CD4-positive, alpha-beta T cell treated with Interleukin-21 for 1 hour (primary cell): ENCODE results near the gene SIRT6.
"Not testable (repeated sequence)": the region's sequence is repeated elsewhere in the genome, so short reads cannot be mapped to it uniquely, and the experiment has no call there.

Source experiments
- DNase-seq: peaks from one replicate; pipeline ENCODE4 v3.0.0-alpha.2; 2020

SIRT6 gene

GRCh38 chr19:4198467-4199126 lies 16.2 kb upstream of the SIRT6 start:
- DNase-seq = no peak

- DNase-seq = no peak
Measured at GRCh38 chr19:4197625-4198466, 15.5 kb upstream of the SIRT6 start.

GRCh38 chr19:4197228-4197624 lies 14.9 kb upstream of the SIRT6 start:
- DNase-seq = no peak

GRCh38 chr19:4196587-4197148 lies 14.3 kb upstream of the SIRT6 start:
- DNase-seq = no peak

- DNase-seq = no peak
Measured at GRCh38 chr19:4196009-4196408, 13.6 kb upstream of the SIRT6 start.

- DNase-seq = no peak
Measured at GRCh38 chr19:4194353-4194752, 12.0 kb upstream of the SIRT6 start.

GRCh38 chr19:4192537-4192936 lies 10.2 kb upstream of the SIRT6 start:
- not testable (repeated sequence) for DNase-seq

- DNase-seq = no peak
Measured at GRCh38 chr19:4189641-4190040, 7.3 kb upstream of the SIRT6 start.

GRCh38 chr19:4187313-4188122 lies 5.2 kb upstream of the SIRT6 start:
- DNase-seq = no peak

GRCh38 chr19:4186087-4186993 lies 4.0 kb upstream of the SIRT6 start:
- DNase-seq = peak; percentile 78

- DNase-seq = no peak
Measured at GRCh38 chr19:4185413-4186086, 3.2 kb upstream of the SIRT6 start.

- DNase-seq = no peak
Measured at GRCh38 chr19:4184718-4185352, 2.5 kb upstream of the SIRT6 start.

- no peak for DNase-seq
Measured at GRCh38 chr19:4183967-4184717, 1.8 kb upstream of the SIRT6 start.

- no peak for DNase-seq
Measured at GRCh38 chr19:4181053-4181508, 1.3 kb downstream of the SIRT6 start.

GRCh38 chr19:4178990-4179389 lies 3.4 kb downstream of the SIRT6 start:
- no peak for DNase-seq

- no peak for DNase-seq
Measured at GRCh38 chr19:4177146-4177545, 5.2 kb downstream of the SIRT6 start.

GRCh38 chr19:4175669-4175931 lies 6.8 kb downstream of the SIRT6 start:
- no peak for DNase-seq

- DNase-seq = no peak
Measured at GRCh38 chr19:4174895-4175668, 7.3 kb downstream of the SIRT6 start.

- DNase-seq = no peak
Measured at GRCh38 chr19:4174213-4174894, 8.0 kb downstream of the SIRT6 start.
